Nephron progenitor cell (in vitro differentiated cells): ENCODE measurements around the gene ENC1.

ENCODE experiments used
- DNase-seq: peaks from one replicate; pipeline ENCODE4 v3.0.0; 2021
- H3K27ac Mint-ChIP-seq: 2 replicates; pipeline ENCODE4 v1.8.0; 2021; ENCODE audit warnings: mild to moderate bottlenecking, moderate library complexity, mixed read lengths
- H3K27me3 Mint-ChIP-seq: 2 replicates; pipeline ENCODE4 v1.8.0; 2021; ENCODE audit warnings: mild to moderate bottlenecking, low read depth, mixed read lengths; ENCODE audit not compliant: poor library complexity
- H3K36me3 Mint-ChIP-seq: 2 replicates; pipeline ENCODE4 v1.8.0; 2021; ENCODE audit warnings: low read depth, mixed read lengths
- H3K4me1 Mint-ChIP-seq: 2 replicates; pipeline ENCODE4 v1.8.0; 2021; ENCODE audit warnings: mixed read lengths
- H3K4me3 Mint-ChIP-seq: 2 replicates; pipeline ENCODE4 v1.8.0; 2021; ENCODE audit warnings: mild to moderate bottlenecking, moderate library complexity, mixed read lengths
- H3K9me3 Mint-ChIP-seq: 2 replicates; pipeline ENCODE4 v1.8.0; 2021; ENCODE audit warnings: mild to moderate bottlenecking, moderate library complexity, mixed read lengths
- CTCF ChIP-seq: fragments of 200-600 bp; sonication (generic); IDR thresholded peaks from 2 replicates; pipeline ENCODE4 v1.5.0; 2021; ENCODE audit warnings: antibody characterized with exemption

Gene ENC1

GRCh38 chr5:74594137-74595040 is 46.1 kb downstream of the ENC1 start:
- Mint-ChIP-seq H3K9me3 (no peaks in the 10 kb centered on the region), H3K4me3 (no peak overlapping the region), H3K27me3 (peaks cover 4% of the 10 kb centered on the region), H3K27ac (no peak overlapping the region), H3K4me1 (peaks cover 18% of the 10 kb centered on the region), H3K36me3 (no peaks in the 10 kb centered on the region)
- TF ChIP-seq CTCF = no peak
- DNase-seq = no peak

- Mint-ChIP-seq H3K36me3 (no peaks in the 10 kb centered on the region), H3K9me3 (no peaks in the 10 kb centered on the region), H3K27me3 (peaks cover 8% of the 10 kb centered on the region), H3K4me3 (no peak overlapping the region), H3K27ac (no peak overlapping the region), H3K4me1 (peaks cover 33% of the 10 kb centered on the region)
- TF ChIP-seq CTCF = no peak
- DNase-seq = no peak
Measured at GRCh38 chr5:74589204-74590056, 51.1 kb downstream of the ENC1 start.

- no peaks in the 10 kb centered on the region for H3K9me3 Mint-ChIP-seq
- DNase-seq = no peak
- peaks cover 12% of the 10 kb centered on the region for H3K27me3 Mint-ChIP-seq
- H3K4me1 Mint-ChIP-seq = peaks cover 33% of the 10 kb centered on the region
- H3K36me3 Mint-ChIP-seq = no peaks in the 10 kb centered on the region
- no peak overlapping the region for H3K4me3 Mint-ChIP-seq
- no peak for TF ChIP-seq CTCF
- no peak overlapping the region for H3K27ac Mint-ChIP-seq
Measured at GRCh38 chr5:74588415-74588814, 52.1 kb downstream of the ENC1 start.

- DNase-seq = no peak
- Mint-ChIP-seq H3K4me3 (no peak overlapping the region), H3K27ac (peak overlapping the region; percentile 10), H3K36me3 (no peaks in the 10 kb centered on the region), H3K27me3 (peaks cover 12% of the 10 kb centered on the region), H3K9me3 (no peaks in the 10 kb centered on the region), H3K4me1 (peaks cover 33% of the 10 kb centered on the region)
- TF ChIP-seq CTCF = no peak
Measured at GRCh38 chr5:74587890-74588289, 52.6 kb downstream of the ENC1 start.

- H3K4me1 Mint-ChIP-seq = peaks cover 33% of the 10 kb centered on the region
- DNase-seq = no peak
- peaks cover 12% of the 10 kb centered on the region for H3K27me3 Mint-ChIP-seq
- H3K4me3 Mint-ChIP-seq = no peak overlapping the region
- H3K9me3 Mint-ChIP-seq = no peaks in the 10 kb centered on the region
- peak overlapping the region; percentile 26 for H3K27ac Mint-ChIP-seq
- no peak for TF ChIP-seq CTCF
- H3K36me3 Mint-ChIP-seq = no peaks in the 10 kb centered on the region
Measured at GRCh38 chr5:74587300-74587699, 53.2 kb downstream of the ENC1 start.
